B cell (primary cell): Measurements from ENCODE around the gene CERT1. TPM values are rescaled to one million over a fixed set of nuclear protein-coding genes. Genes with fewer than 3 reads are reported as not detected.
A peak's percentile ranks its signal among the peaks of the same experiment; 100 is the strongest.

Source experiments
- ATAC-seq: fragments of 200-7000 bp; cut with Tn5 transposase; one replicate; pipeline ENCODE4 v1.10.0; 2021; ENCODE audit warnings: low read depth, mild to moderate bottlenecking, moderate number of reproducible peaks, moderate library complexity
- CTCF ChIA-PET: fragments of 350-600 bp; sonication (Branson Sonifier 250); formaldehyde crosslinking; loops from one replicate; lab custom pipeline; 2021; ENCODE audit warnings: antibody characterized with exemption, inconsistent platforms; lab: Charles Lee
- POLR2A ChIA-PET: fragments of 350-600 bp; sonication (Branson Sonifier 250); formaldehyde crosslinking; loops from one replicate; lab custom pipeline; 2021; ENCODE audit warnings: antibody characterized with exemption; lab: Charles Lee
- DNase-seq: peaks from one replicate; pipeline ENCODE4 v3.0.0; 2013
- H2AFZ ChIP-seq: 2 replicates; pipeline ENCODE4 v1.6.1; 2012; ENCODE audit warnings: mild to moderate bottlenecking, low read depth, low read length; ENCODE audit not compliant: insufficient read depth, poor library complexity, severe bottlenecking
- H3K27ac ChIP-seq, 2 donors: 1 replicate in 1 of 2; 2 replicates in 1 of 2; pipeline ENCODE4 v1.5.1; 2012 to 2013; ENCODE audit warnings: low read length in 2 of 2, mild to moderate bottlenecking in 2 of 2, moderate library complexity in 1 of 2
- H3K27me3 ChIP-seq, 4 experiments: fragments of 200-600 bp in 1 of 4; sonication (generic) in 1 of 4; replicated peaks in 1 of 4; 1 replicate in 2 of 4; 2 replicates in 2 of 4; pipeline versions ENCODE4 v1.6.1 to v1.7.0; 2013 to 2016; ENCODE audit warnings: low read length in 3 of 4, mild to moderate bottlenecking in 2 of 4, mixed read lengths in 1 of 4, moderate library complexity in 1 of 4; ENCODE audit not compliant: insufficient read depth in 4 of 4, control insufficient read depth in 3 of 4; ENCODE audit errors: control extremely low read depth in 1 of 4
- H3K36me3 ChIP-seq, 2 experiments: replicated peaks in 1 of 2; 1 replicate in 1 of 2; 2 replicates in 1 of 2; pipeline versions ENCODE4 v1.6.1 to v1.7.1; 2013; ENCODE audit warnings: low read length in 1 of 2; ENCODE audit not compliant: insufficient read depth in 2 of 2, control insufficient read depth in 1 of 2; ENCODE audit errors: control extremely low read depth in 1 of 2, extremely low read depth in 1 of 2
- H3K4me1 ChIP-seq, 2 donors: fragments of 200-600 bp in 1 of 2; sonication (generic) in 1 of 2; 1 replicate in 1 of 2; 2 replicates in 1 of 2; pipeline versions ENCODE4 v1.5.1 to v1.6.1; 2013 to 2017; ENCODE audit warnings: low read length in 2 of 2; ENCODE audit not compliant: control insufficient read depth in 2 of 2, insufficient read depth in 2 of 2
- H3K4me2 ChIP-seq: replicated peaks from 2 replicates; pipeline ENCODE3; 2012; ENCODE audit warnings: mild to moderate bottlenecking, low read depth, low read length; ENCODE audit not compliant: poor library complexity, severe bottlenecking
- H3K4me3 ChIP-seq, 5 experiments: fragments of 200-600 bp in 1 of 5; sonication (generic) in 1 of 5; 1 replicate in 3 of 5; 2 replicates in 2 of 5; pipeline versions ENCODE4 v1.5.1 to v1.7.0; 2011 to 2016; ENCODE audit warnings: low read length in 4 of 5, mild to moderate bottlenecking in 4 of 5, low read depth in 2 of 5, control low read depth in 1 of 5, moderate library complexity in 1 of 5; ENCODE audit not compliant: insufficient read depth in 1 of 5; ENCODE audit errors: control extremely low read depth in 1 of 5, extremely low read depth in 1 of 5
- H3K79me2 ChIP-seq: fragments of 200-600 bp; sonication (generic); one replicate; pipeline ENCODE4 v1.6.0; 2016; ENCODE audit warnings: low read length; ENCODE audit not compliant: control insufficient read depth, insufficient read depth
- H3K9ac ChIP-seq: fragments of 200-600 bp; sonication (generic); 2 replicates; pipeline ENCODE4 v1.6.1; 2017; ENCODE audit warnings: mild to moderate bottlenecking, low read length, moderate library complexity
- H3K9me3 ChIP-seq, 3 donors: one replicate each; pipeline versions ENCODE4 v1.6.1 to v1.7.1; 2013; ENCODE audit warnings: low read length in 2 of 3; ENCODE audit not compliant: control insufficient read depth in 2 of 3, insufficient read depth in 1 of 3; ENCODE audit errors: control extremely low read depth in 1 of 3
- H4K20me1 ChIP-seq: 2 replicates; pipeline ENCODE4 v1.6.0; 2012; ENCODE audit warnings: mild to moderate bottlenecking, low read length; ENCODE audit not compliant: insufficient read depth, control insufficient read depth, poor library complexity, severe bottlenecking
- H3K27ac Mint-ChIP-seq: one replicate; pipeline ENCODE4 v1.8.0; 2021; ENCODE audit warnings: mixed read lengths
- H3K27me3 Mint-ChIP-seq: one replicate; pipeline ENCODE4 v1.8.0; 2021; ENCODE audit warnings: mixed read lengths
- H3K4me1 Mint-ChIP-seq: one replicate; pipeline ENCODE4 v1.8.0; 2021; ENCODE audit warnings: mixed read lengths
- H3K4me3 Mint-ChIP-seq: one replicate; pipeline ENCODE4 v1.8.0; 2021; ENCODE audit warnings: mixed read lengths
- H3K9me3 Mint-ChIP-seq: one replicate; pipeline ENCODE4 v1.8.0; 2022; ENCODE audit warnings: mixed read lengths; ENCODE audit not compliant: insufficient read depth
- EZH2 ChIP-seq: IDR thresholded peaks from 2 replicates; pipeline ENCODE4 v1.6.1; 2012; ENCODE audit warnings: borderline replicate concordance, low read depth, mild to moderate bottlenecking, moderate library complexity, low read length; ENCODE audit not compliant: insufficient read depth, poor library complexity, severe bottlenecking
- WGBS: methylation state at CpG from one replicate; pipeline ENCODE4 v1.1.5; 2013; ENCODE audit warnings: missing lambda C conversion rate; ENCODE audit not compliant: insufficient coverage; 5-methylcytosine and 5-hydroxymethylcytosine counted together
- intact Hi-C: fragments of 100-400 bp; cut with micrococcal nuclease; formaldehyde crosslinking; loops from one replicate; pipeline ENCODE4 v1.10.0; 2022
- polyA plus RNA-seq: library from polyadenylated mRNA; depleted of rRNA; stranded (reverse); fragments of >200 nt; gene quantifications from 2 replicates; pipeline ENCODE4 v1.2.3, GENCODE V29; 2012
- total RNA-seq, 2 donors: library from RNA; stranded (reverse); fragments of 120-200 nt in 1 of 2; gene quantifications; 1 replicate in 1 of 2; 2 replicates in 1 of 2; pipeline versions ENCODE4 v1.2.3 to v1.2.4, GENCODE V29; 2013 to 2022
- TF ChIP-seq, protein P1 (sequence below): fragments of 200-600 bp; IDR thresholded peaks from one replicate; pipeline ENCODE4 v1.8.0; 2022; ENCODE audit warnings: antibody characterized with exemption, mild to moderate bottlenecking

Gene CERT1
- total and polyA plus RNA-seq, 2 donors (not counting 1 experiment from before 2014, with no cell fraction given), result 13.7 to 60.5 TPM

DNA sequence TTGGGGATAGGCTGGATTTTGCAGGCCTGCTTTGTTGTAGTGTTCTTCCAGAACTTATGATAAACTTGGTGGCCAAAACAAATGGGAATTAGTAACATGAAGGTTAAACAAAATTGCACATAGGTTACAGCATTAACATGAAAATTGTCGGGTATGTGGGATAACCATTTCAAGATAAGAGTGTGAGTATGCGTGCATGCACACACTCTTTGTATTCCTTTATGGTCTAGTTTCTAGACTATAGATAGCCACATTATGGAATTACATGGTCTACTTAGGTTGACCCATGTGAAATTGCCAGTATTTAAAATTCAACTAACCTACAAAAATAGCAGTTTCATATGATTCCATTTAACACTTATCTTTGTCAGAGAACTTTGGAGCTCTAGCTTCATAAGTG lies 173.0 kb downstream of the CERT1 start:
- WGBS, result no CpG with 5 or more reads among the region's 2 CpGs
- Mint-ChIP-seq H3K4me3 (no peak overlapping the region), H3K27ac (peak overlapping the region; percentile 78), H3K4me1 (peaks cover 33% of the 10 kb centered on the region), H3K9me3 (no peaks in the 10 kb centered on the region), H3K27me3 (no peaks in the 10 kb centered on the region)
- no peaks in the 10 kb centered on the region for H3K36me3 ChIP-seq
- ChIA-PET CTCF (no interaction called here), POLR2A (no interaction called here)
- H2AFZ ChIP-seq, result no peak overlapping the region
- H3K9me3 ChIP-seq, result no peaks in the 10 kb centered on the region
- DNase-seq (no peak), ATAC-seq (no peak)
- TF ChIP-seq EZH2, result no peak
- TF ChIP-seq, protein P1, sequence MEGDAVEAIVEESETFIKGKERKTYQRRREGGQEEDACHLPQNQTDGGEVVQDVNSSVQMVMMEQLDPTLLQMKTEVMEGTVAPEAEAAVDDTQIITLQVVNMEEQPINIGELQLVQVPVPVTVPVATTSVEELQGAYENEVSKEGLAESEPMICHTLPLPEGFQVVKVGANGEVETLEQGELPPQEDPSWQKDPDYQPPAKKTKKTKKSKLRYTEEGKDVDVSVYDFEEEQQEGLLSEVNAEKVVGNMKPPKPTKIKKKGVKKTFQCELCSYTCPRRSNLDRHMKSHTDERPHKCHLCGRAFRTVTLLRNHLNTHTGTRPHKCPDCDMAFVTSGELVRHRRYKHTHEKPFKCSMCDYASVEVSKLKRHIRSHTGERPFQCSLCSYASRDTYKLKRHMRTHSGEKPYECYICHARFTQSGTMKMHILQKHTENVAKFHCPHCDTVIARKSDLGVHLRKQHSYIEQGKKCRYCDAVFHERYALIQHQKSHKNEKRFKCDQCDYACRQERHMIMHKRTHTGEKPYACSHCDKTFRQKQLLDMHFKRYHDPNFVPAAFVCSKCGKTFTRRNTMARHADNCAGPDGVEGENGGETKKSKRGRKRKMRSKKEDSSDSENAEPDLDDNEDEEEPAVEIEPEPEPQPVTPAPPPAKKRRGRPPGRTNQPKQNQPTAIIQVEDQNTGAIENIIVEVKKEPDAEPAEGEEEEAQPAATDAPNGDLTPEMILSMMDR, result no peak
- intact Hi-C loops, result loop anchor here (5.0 kb wide), 3 partner anchors 229 to 1841 kb away; partner anchors contain the start of genes BTF3 and IQGAP2
- H4K20me1 ChIP-seq, result peaks cover 7% of the 10 kb centered on the region
- H3K4me3 ChIP-seq, result peak overlapping the region in 1 of 5 experiments; percentile 98
- H3K9ac ChIP-seq, result peak overlapping the region; percentile 91
- H3K27ac ChIP-seq, result no peak overlapping the region
- H3K79me2 ChIP-seq, result peaks cover 63% of the 10 kb centered on the region
- peaks cover 16 to 17% of the 10 kb centered on the region in 2 donors for H3K4me1 ChIP-seq
- H3K4me2 ChIP-seq, result peak overlapping the region; percentile 91
- no peaks in the 10 kb centered on the region for H3K27me3 ChIP-seq

DNA sequence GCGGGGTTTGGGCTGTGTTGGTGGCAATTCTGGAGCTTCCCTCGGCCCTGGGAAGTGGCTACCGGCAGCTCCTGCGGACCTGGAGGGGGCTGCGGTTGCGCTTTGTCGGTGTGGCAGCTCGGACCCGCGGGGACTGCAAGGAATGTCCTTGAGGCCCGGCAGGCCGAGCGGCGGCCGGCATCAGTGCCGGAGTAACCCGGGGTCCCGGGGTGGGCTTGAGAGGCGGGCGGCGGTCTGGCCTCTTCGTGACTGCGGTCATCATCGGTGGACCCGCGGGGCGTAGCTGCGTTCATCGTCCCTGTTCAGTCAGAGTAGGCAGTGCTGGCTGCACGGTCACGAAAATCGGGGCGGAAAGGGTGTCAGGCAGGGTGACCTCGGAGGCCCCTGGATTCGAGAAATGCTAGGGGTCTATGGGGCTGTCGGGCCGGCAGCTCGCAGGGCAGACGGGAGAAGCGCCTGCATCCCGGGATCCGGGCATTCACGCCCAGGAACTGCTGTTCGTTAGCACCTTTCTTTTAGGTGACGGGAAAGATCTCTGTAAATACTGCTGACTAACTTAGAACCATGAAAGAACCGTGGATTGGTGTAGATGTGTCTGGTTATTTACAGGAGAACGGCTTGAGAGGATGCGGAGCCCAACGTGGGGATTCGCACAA lies 173.9 kb downstream of the CERT1 start:
- no peak for ATAC-seq
- Histone ChIP-seq H3K36me3 (no peaks in the 10 kb centered on the region), H3K4me3 (peak overlapping the region; percentile 71 to 98 (median 88)), H3K4me2 (peak overlapping the region; percentile 91), H3K27ac (peak overlapping the region; percentile 73 to 91), H4K20me1 (peaks cover 4% of the 10 kb centered on the region), H3K4me1 (peaks cover 16 to 17% of the 10 kb centered on the region in 2 donors), H3K9me3 (no peaks in the 10 kb centered on the region), H3K9ac (peak overlapping the region; percentile 91), H3K79me2 (peaks cover 54% of the 10 kb centered on the region), H3K27me3 (no peaks in the 10 kb centered on the region), H2AFZ (peak overlapping the region; percentile 92)
- TF ChIP-seq, protein P1, result no peak
- no peak for TF ChIP-seq EZH2
- no peak for DNase-seq
- Mint-ChIP-seq H3K27me3 (no peaks in the 10 kb centered on the region), H3K4me3 (no peak overlapping the region), H3K4me1 (peaks cover 33% of the 10 kb centered on the region), H3K9me3 (no peaks in the 10 kb centered on the region), H3K27ac (no peak overlapping the region)
- ChIA-PET CTCF (interaction anchor here (0.6 to 1.6 kb wide), 6 partner anchors 38 to 570 kb away, joined by 3 to 16 read pairs (median 4); partner anchors contain the start of genes ANKRD31, CERT1, GFM2 and NSA2), POLR2A (interaction anchor here (1.6 kb wide), 1 partner anchor 101 kb away, joined by 10 read pairs; the partner anchor contains the start of gene ANKRD31)
- intact Hi-C loops, result loop anchor here (1.0 to 5.0 kb wide), 6 partner anchors 174 to 1840 kb away; partner anchors contain the start of genes ANKRA2, BTF3, CERT1 and IQGAP2
- WGBS, result 1% methylated on average over 44 of the region's 50 CpGs
